Gastrocnemius medialis (tissue), 4 donors: ENCODE results near the gene UNC119.

ENCODE experiments used
- CTCF ChIP-seq, 5 experiments: fragments of 450-650 bp in 3 of 5; fragments of 200-600 bp in 2 of 5; sonication (generic) in 2 of 5; IDR thresholded peaks in 4 of 5; conservative IDR thresholded peaks in 1 of 5; 1 replicate in 4 of 5; 2 replicates in 1 of 5; pipeline ENCODE4 v1.5.1; 2016 to 2019; ENCODE audit warnings: antibody characterized with exemption in 5 of 5, mild to moderate bottlenecking in 3 of 5, moderate library complexity in 3 of 5
- POLR2A ChIP-seq, 2 donors: fragments of 450-650 bp; IDR thresholded peaks; one replicate each; pipeline ENCODE4 v1.6.1; 2017; ENCODE audit warnings: antibody characterized with exemption in 2 of 2, mild to moderate bottlenecking in 2 of 2, moderate library complexity in 2 of 2

GRCh38 chr17:28541439-28541838, 11.0 kb downstream of the UNC119 start:
- no peak for TF ChIP-seq CTCF (IDR thresholded peaks at IDR 0.05 in 4 of 5, conservative IDR thresholded peaks at IDR 0.05 in 1 of 5)
- no peak for TF ChIP-seq POLR2A (IDR thresholded peaks at IDR 0.05)
